GM12878 (cell line): ENCODE measurements around the gene NAGK.
"Not testable (repeated sequence)": the region's sequence is repeated elsewhere in the genome, so short reads cannot be mapped to it uniquely, and the experiment has no call there.

Experiments used
- ATF7 ChIP-seq: fragments of 450-650 bp; IDR thresholded peaks from 2 replicates; pipeline ENCODE4 v1.6.1; 2016; ENCODE audit warnings: low read depth, mild to moderate bottlenecking
- BMI1 ChIP-seq: fragments of 450-650 bp; IDR thresholded peaks from 2 replicates; pipeline ENCODE4 v1.6.1; 2016; ENCODE audit warnings: mild to moderate bottlenecking, moderate library complexity, borderline replicate concordance
- CTCF ChIP-seq, 3 experiments: IDR thresholded peaks in 2 of 3; conservative IDR thresholded peaks in 1 of 3; 2 replicates each; pipeline ENCODE4 v1.5.1; 2011; ENCODE audit warnings: low read depth in 3 of 3, low read length in 3 of 3, mild to moderate bottlenecking in 3 of 3, control low read depth in 2 of 3, moderate library complexity in 2 of 3, inconsistent platforms in 1 of 3, mixed read lengths in 1 of 3; ENCODE audit not compliant: control insufficient read depth in 2 of 3, insufficient read depth in 1 of 3; ENCODE audit errors: extremely low read depth in 1 of 3
- EZH2 ChIP-seq: IDR thresholded peaks from 2 replicates; pipeline ENCODE4 v1.6.1; 2012; ENCODE audit warnings: low read depth, mild to moderate bottlenecking, control low read depth, inconsistent platforms, low read length, borderline replicate concordance; ENCODE audit not compliant: control insufficient read depth
- MTA3 ChIP-seq: IDR thresholded peaks from 2 replicates; pipeline ENCODE4 v1.6.1; 2012; ENCODE audit warnings: low read length, inconsistent platforms, borderline replicate concordance
- SIX5 ChIP-seq: IDR thresholded peaks from 2 replicates; pipeline ENCODE4 v1.6.1; 2011; ENCODE audit warnings: mild to moderate bottlenecking, low read depth, low read length, moderate library complexity; ENCODE audit not compliant: severe bottlenecking
- SP1 ChIP-seq: IDR thresholded peaks from one replicate; pipeline ENCODE4 v1.6.1; 2011; ENCODE audit warnings: low read depth, low read length

- not testable (repeated sequence) for TF ChIP-seq ATF7; EZH2; CTCF (IDR thresholded peaks at IDR 0.05 in 2 of 3, conservative IDR thresholded peaks at IDR 0.05 in 1 of 3; ENCODE audit: control insufficient read depth in 2 of 3, extremely low read depth in 1 of 3, insufficient read depth in 1 of 3, low read depth in 3 of 3, low read length in 3 of 3); SP1; BMI1; SIX5; MTA3
Measured at GRCh38 chr2:71019989-71020388, 48.5 kb upstream of the NAGK start.
